Measurements from ENCODE around the gene ZNF35.

ZNF35 gene

DNA sequence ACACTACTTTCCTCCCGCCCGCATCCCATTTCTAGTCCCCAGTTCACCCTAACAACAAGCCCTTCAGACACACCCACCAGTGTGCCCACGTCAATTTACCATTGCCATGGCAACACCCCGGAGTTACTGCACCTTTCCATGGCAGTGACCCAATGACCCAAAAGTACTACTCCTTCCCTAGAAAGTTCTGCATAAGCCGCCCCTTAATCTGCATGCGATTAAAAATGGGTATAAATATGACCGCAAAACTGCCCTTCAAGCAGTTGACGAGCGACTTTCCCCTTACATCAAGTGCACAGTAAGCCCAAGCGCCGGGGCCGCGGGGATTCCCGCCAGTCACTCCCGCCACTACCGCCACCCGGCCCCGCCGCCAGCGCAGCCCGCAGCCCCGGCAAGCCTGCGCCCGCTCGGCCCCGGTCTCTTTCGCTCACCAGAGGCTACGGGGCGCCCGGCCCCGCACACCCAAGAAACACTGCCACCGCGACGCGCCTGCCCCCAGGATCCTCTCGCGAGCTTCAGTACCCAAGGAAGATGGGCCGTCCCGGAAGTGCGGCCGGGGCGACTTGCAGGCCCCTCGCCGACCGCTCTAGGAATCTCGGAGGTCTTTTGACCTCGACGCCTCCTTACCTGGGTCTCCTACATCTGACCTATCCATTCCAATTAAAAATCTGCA is 36.7 kb downstream of the ZNF35 start:
- DNase-seq (ENCODE audit: low read depth in 2 of 2): peak; percentile 39 to 58

DNA sequence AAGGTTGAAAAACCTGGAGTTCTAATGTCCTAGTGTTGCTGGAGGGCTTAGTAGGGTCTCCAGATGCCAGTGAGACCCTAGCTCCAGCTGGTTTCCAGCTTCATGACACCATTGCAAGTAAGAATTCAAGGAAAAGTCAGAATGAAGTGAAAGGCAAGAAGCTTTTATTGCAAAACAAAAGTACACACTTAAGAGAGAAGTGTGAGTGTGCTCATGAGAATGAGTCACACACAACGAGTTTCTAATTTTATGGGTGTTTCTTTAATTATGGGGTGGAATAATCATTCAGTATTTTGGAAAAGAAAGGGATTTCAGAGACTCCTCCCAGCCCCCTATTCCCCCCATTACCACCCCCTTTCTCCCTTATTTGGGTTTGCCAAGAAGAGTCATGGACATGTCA is 39.4 kb downstream of the ZNF35 start:
- no peak for DNase-seq (ENCODE audit: low read depth in 2 of 2)
